Aorta (tissue), 5 donors: ENCODE results near the gene NPR2. TPM values are rescaled to one million over a fixed set of nuclear protein-coding genes. Genes with fewer than 3 reads are reported as not detected.

Source experiments
- ATAC-seq: fragments of 200-7000 bp; cut with Tn5 transposase; one replicate; pipeline ENCODE4 v1.9.1; 2022; ENCODE audit warnings: moderate library complexity; ENCODE audit not compliant: low FRiP score
- DNase-seq, 2 donors: peaks; one replicate each; pipeline ENCODE4 v3.0.0-alpha.2; 2020
- H3K27ac ChIP-seq, 2 donors: one replicate each; pipeline ENCODE4 v1.5.1; 2013; ENCODE audit warnings: low read length in 2 of 2, mild to moderate bottlenecking in 2 of 2, moderate library complexity in 2 of 2, control low read depth in 1 of 2, inconsistent platforms in 1 of 2, low read depth in 1 of 2
- H3K27me3 ChIP-seq, 2 donors: one replicate each; pipeline ENCODE4 v1.6.1; 2013; ENCODE audit warnings: control low read depth in 1 of 2, low read length in 1 of 2, mild to moderate bottlenecking in 1 of 2, moderate library complexity in 1 of 2; ENCODE audit not compliant: insufficient read depth in 2 of 2, control insufficient read depth in 1 of 2
- H3K36me3 ChIP-seq, 2 donors: one replicate each; pipeline ENCODE4 v1.6.1; 2013; ENCODE audit warnings: control low read depth in 1 of 2, low read length in 1 of 2, mild to moderate bottlenecking in 1 of 2; ENCODE audit not compliant: insufficient read depth in 2 of 2, control insufficient read depth in 1 of 2
- H3K4me1 ChIP-seq, 2 donors: one replicate each; pipeline ENCODE4 v1.6.1; 2013; ENCODE audit warnings: low read length in 2 of 2, control low read depth in 1 of 2, mild to moderate bottlenecking in 1 of 2, moderate library complexity in 1 of 2; ENCODE audit not compliant: insufficient read depth in 2 of 2, control insufficient read depth in 1 of 2
- H3K4me3 ChIP-seq, 2 donors: one replicate each; pipeline ENCODE4 v1.5.1; 2013; ENCODE audit warnings: low read length in 2 of 2, control low read depth in 1 of 2, mild to moderate bottlenecking in 1 of 2
- H3K9me3 ChIP-seq: one replicate; pipeline ENCODE4 v1.6.1; 2013; ENCODE audit warnings: mild to moderate bottlenecking, low read length; ENCODE audit not compliant: control insufficient read depth
- WGBS, 2 donors: extraction: QIAGEN DNeasy Blood & Tissue Kit; methylation state at CpG; one replicate each; pipeline ENCODE4 v1.1.7; 2013; 5-methylcytosine and 5-hydroxymethylcytosine counted together
- intact Hi-C, 2 donors: fragments of 100-400 bp; cut with DNase I; formaldehyde crosslinking; loops; one replicate each; pipeline versions ENCODE4 v1.14.2 to v1.15.0; 2022
- polyA plus RNA-seq, 2 donors: library from polyadenylated mRNA; stranded (reverse); fragments of 200-250 nt; gene quantifications; one replicate each; pipeline ENCODE4 v1.2.3, GENCODE V29; 2013
- total RNA-seq, 2 donors: library from RNA; stranded (reverse); fragmentation: NEBNext Ultra II Directional; extraction: Animal tissue kit (Norgen Biotek cat#: 25700); gene quantifications; one replicate each; pipeline ENCODE4 v1.2.1, GENCODE V29; 2021
- donor health status: healthy with polysubstance abuse.
- donor health status: Bipolar disorder and iron deficiency.
- donor health status: DM: no; HTN: no; CAD: no.
- donor health status: DM: no; HTN: no; CAD: no.
- donor health status: DM: yes; HTN: yes; CAD: no.

The NPR2 gene
- total and polyA plus RNA-seq, 4 donors: 13.3 to 85.0 (median 42.7) TPM

DNA sequence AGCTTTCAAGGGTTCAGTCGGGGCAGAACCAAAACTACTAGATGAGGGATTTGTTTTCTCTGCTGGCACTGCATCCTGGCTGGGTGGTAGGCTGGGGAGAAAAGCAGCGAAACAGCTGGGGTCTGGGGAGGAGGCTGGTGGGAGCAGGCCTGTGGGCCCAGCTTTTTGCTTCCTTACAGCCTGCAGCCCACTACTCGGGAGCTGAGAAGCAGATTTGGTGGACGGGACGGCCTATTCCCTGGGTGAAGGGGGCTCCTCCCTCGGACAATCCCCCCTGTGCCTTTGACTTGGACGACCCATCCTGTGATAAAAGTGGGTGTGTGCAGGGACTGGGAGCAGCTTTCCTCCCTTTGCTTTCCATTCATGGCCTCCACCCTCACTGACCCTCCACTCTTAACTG, 9.1 kb downstream of the NPR2 start:
- H3K4me1 ChIP-seq: no peaks in the 10 kb centered on the region
- intact Hi-C loops: no loop called here
- H3K9me3 ChIP-seq: no peaks in the 10 kb centered on the region
- peaks cover 2 to 7% of the 10 kb centered on the region in 2 donors for H3K36me3 ChIP-seq
- no peak for DNase-seq
- ATAC-seq: no peak
- H3K4me3 ChIP-seq: no peak overlapping the region
- no peak overlapping the region for H3K27ac ChIP-seq
- H3K27me3 ChIP-seq: no peaks in the 10 kb centered on the region
- WGBS, 2 donors: 85 to 88% methylated on average over 7 of the region's 7 CpGs

DNA sequence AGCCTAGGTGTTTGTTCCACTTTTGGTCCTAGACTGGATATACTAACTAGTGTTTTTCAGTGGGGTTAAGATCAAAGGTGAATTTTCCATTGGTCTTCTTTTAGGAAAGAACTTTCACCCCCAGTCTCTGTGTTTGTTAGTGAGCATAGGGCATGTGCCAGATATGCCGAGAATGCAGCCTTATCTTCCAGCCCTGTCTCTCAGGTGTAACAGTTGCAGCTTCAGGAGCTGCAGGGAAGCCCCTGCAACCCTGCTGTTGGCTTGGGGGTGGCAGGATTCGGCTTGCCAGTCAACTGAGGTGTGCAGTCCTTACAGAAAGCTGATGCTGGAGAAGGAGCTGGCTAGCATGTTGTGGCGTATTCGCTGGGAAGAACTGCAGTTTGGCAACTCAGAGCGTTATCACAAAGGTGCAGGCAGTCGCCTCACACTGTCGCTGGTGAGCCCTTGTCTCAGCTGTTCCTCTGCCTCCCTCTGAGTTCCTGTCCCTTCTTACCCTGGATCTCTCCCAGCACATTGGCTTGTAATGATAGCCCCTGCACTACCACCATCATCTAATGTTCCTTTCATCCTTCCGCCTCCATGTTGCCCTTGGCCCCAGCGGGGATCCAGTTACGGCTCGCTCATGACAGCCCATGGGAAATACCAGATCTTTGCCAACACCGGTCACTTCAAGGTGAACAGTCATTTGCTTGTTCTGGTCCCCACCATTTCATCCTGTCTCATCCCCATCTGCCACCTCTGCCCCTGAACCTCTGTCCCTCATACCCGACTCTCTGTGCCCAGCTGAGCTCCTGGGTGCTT, 10.1 kb downstream of the NPR2 start:
- no peak for ATAC-seq
- 90 to 92% methylated on average over 13 of the region's 13 CpGs for WGBS, 2 donors
- intact Hi-C loops: no loop called here
- no peaks in the 10 kb centered on the region for H3K9me3 ChIP-seq
- no peak overlapping the region for H3K4me3 ChIP-seq
- peaks cover 2 to 10% of the 10 kb centered on the region in 2 donors for H3K36me3 ChIP-seq
- no peak overlapping the region for H3K27ac ChIP-seq
- no peaks in the 10 kb centered on the region for H3K27me3 ChIP-seq
- no peak for DNase-seq
- H3K4me1 ChIP-seq: no peaks in the 10 kb centered on the region

DNA sequence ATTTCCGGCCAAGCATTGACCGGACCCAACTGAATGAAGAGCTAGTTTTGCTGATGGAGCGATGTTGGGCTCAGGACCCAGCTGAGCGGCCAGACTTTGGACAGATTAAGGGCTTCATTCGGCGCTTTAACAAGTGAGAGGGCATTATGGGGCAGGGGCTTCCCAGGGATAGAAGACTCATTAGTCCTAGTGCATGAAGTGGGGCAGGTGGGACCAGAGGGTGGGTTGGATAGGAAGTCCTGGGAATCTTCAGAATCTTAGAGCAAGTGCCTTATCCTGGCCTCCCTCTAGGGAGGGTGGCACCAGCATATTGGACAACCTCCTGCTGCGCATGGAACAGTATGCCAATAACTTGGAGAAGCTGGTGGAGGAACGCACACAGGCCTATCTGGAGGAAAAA, 14.7 kb downstream of the NPR2 start:
- ATAC-seq (no peak), DNase-seq (no peak)
- H3K9me3 ChIP-seq: no peaks in the 10 kb centered on the region
- no peak overlapping the region for H3K27ac ChIP-seq
- H3K4me1 ChIP-seq: no peaks in the 10 kb centered on the region
- H3K27me3 ChIP-seq: no peaks in the 10 kb centered on the region
- intact Hi-C loops: no loop called here
- H3K4me3 ChIP-seq: no peak overlapping the region
- 95 to 98% methylated on average over 8 of the region's 8 CpGs for WGBS, 2 donors
- H3K36me3 ChIP-seq: peaks cover 2 to 3% of the 10 kb centered on the region in 2 donors

DNA sequence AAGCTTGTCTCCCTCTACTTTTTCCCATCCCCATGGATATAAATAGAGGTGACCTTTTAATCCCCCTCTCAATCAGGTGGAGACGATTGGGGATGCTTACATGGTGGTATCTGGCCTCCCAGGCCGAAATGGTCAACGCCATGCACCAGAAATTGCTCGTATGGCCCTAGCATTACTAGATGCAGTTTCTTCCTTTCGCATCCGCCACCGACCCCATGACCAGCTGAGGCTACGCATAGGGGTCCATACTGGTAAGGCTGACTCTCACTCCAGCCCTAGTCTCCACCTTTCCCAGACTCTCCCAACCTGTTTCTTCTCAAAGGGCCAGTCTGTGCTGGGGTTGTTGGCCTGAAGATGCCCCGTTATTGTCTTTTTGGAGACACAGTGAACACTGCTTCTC, 17.0 kb downstream of the NPR2 start:
- no peak for DNase-seq
- Histone ChIP-seq H3K4me1 (no peaks in the 10 kb centered on the region), H3K27ac (no peak overlapping the region), H3K9me3 (no peaks in the 10 kb centered on the region), H3K27me3 (no peaks in the 10 kb centered on the region), H3K36me3 (peaks cover 0 to 3% of the 10 kb centered on the region in 2 donors), H3K4me3 (no peak overlapping the region)
- no peak for ATAC-seq
- 89% methylated on average over 9 of the region's 9 CpGs for WGBS, 2 donors
- intact Hi-C loops: no loop called here

DNA sequence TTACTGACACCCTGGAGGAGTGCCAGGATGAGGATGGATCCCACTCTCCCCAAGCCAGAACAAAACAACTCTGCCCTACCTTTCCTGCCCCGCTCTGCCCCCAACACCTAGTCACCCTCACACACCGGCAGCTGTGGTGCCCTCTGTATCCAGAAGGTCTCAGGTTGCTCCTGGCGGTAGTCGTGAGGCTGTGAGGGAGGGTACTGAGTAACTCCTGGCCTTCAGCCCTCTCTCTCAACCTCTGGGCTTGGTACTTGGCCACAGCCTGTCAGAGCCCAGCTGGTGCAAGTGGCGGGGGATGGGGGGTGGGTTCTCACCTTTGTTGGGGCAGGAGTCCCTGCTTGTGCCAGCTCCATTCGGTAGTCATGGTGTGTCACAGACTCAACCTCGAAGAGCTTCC, 18.7 kb downstream of the NPR2 start:
- Histone ChIP-seq H3K36me3 (peaks cover 0 to 3% of the 10 kb centered on the region in 2 donors), H3K9me3 (no peaks in the 10 kb centered on the region), H3K4me3 (no peak overlapping the region), H3K4me1 (no peaks in the 10 kb centered on the region), H3K27ac (no peak overlapping the region), H3K27me3 (no peaks in the 10 kb centered on the region)
- no peak for ATAC-seq
- no peak for DNase-seq
- 91 to 94% methylated on average over 7 of the region's 7 CpGs for WGBS, 2 donors
- intact Hi-C loops: no loop called here

DNA sequence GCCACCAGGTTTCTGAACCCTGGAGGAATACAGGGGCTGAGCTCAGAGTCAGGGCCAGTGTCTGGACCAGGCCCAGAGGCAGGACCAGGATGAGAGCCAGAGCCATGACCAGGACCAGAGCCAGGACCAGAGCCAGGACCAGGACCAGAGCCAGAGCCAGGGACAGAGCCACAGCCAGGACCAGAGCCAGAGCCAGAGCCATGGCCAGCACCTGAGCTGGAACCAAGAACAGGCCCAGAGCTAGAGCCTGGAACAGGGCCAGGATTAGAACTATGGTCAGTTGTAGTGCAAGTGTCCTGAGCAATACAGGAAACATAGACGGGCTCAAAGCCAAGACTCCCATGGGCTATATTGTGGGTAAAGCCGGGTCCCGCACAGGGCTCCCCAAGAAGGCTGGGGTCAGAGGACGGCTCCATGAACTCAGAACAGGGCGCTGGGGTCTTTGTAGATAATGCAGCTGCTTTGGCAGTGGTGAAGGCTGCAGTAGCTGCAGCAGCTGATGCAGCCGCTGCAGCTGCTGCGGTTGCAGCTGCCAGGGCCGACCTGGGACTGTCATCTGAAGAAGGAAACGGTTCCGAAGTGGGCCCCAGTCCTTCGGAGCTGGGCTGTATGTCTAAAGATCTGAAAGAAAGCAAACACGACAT, 20.1 kb downstream of the NPR2 start:
- Histone ChIP-seq H3K9me3 (no peaks in the 10 kb centered on the region), H3K4me1 (no peaks in the 10 kb centered on the region), H3K27me3 (no peaks in the 10 kb centered on the region), H3K27ac (peak overlapping the region in 1 of 2 donors; percentile 11), H3K4me3 (peak overlapping the region; percentile 34 to 38), H3K36me3 (no peaks in the 10 kb centered on the region)
- no peak for ATAC-seq
- intact Hi-C loops: no loop called here
- DNase-seq: peak in 1 of 2 donors; percentile 72
- 1 to 3% methylated on average over 12 of the region's 12 CpGs for WGBS, 2 donors

DNA sequence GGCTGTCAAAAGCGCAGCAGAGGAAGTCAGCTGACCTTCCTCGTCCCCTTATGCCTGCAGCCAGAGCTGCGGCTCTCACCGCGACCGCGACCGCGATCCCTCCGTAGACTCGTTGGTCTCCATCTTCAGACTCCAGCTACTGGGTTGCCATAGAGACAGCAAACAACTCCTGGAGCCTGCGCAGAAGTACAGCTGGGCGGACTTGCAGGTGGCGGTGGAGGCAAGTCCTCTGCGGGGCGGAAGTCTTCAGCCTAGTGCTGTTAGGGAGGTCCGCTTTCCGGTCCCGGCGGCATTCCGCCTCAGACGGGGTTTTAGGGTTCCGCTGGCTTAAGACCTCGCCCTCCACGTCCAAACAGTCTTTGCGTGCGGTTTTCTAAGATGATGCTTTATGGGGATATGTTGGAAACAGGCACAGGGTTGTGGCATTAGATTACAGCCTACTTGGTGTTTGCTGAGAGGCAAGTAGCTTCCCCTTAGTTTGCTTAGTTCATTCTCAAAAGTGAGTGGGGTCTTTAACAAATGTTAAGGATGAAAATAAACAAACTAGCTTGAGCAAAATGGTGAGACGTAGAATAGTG, 20.7 kb downstream of the NPR2 start, which contains the start of gene SPAG8:
TSS of gene SPAG8 (minus strand) at position 238 of the 578 bp plus-strand sequence. CDS start at position 123, 115 bp downstream.
- H3K9me3 ChIP-seq: no peaks in the 10 kb centered on the region
- ATAC-seq (peak; percentile 83), DNase-seq (peak; percentile 97)
- peak within 1 kb of the TSS; percentile 34 to 38 for H3K4me3 ChIP-seq
- no peaks in the 10 kb centered on the region for H3K27me3 ChIP-seq
- no peaks in the 10 kb centered on the region for H3K4me1 ChIP-seq
- intact Hi-C loops: no loop called here
- H3K36me3 ChIP-seq: no peaks in the 10 kb centered on the region
- H3K27ac ChIP-seq: peak within 1 kb of the TSS; percentile 12 to 50
- WGBS, 2 donors: 1% methylated on average over 28 of the region's 28 CpGs

DNA sequence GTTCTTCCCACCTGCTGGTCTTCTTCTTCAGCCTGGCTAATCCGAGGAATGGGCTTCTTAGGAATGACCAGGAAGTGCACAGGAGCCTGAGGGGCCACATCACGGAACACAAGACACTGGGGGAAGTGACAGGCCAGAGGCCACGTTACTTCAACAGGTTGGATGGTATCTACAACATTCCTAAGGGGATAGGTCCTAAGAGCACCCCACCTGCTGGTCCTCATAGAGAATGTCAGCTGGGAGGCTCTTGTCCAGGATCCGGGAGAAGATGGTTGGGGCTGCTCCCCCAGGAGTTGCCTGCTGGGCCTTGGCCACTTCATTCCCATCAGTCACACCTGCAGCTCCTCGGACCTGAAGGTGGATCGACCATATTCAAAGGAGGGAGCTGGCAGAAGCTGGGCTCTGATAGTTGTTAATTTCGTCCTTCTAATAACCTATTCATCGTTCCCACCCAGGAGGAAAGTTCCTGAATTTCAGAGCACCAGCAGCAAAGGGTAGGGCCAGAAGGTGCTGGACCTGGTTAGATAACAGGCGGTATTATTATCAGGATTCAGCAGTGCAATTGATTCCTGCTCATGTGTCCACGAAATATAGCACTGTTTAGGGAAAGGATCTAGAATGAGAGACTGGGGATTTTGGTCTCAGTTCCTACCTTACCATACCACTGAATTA, 22.2 kb downstream of the NPR2 start:
- no peaks in the 10 kb centered on the region for H3K4me1 ChIP-seq
- DNase-seq (no peak), ATAC-seq (no peak)
- no peaks in the 10 kb centered on the region for H3K36me3 ChIP-seq
- no peaks in the 10 kb centered on the region for H3K9me3 ChIP-seq
- H3K27me3 ChIP-seq: no peaks in the 10 kb centered on the region
- H3K27ac ChIP-seq: peak overlapping the region in 1 of 2 donors; percentile 34
- H3K4me3 ChIP-seq: no peak overlapping the region
- intact Hi-C loops: no loop called here
- WGBS, 2 donors: 73% methylated on average over 10 of the region's 10 CpGs
